Esophagus (tissue), 2 donors: ENCODE results near the gene PCDH9. TPM values are rescaled to one million over a fixed set of nuclear protein-coding genes. Genes with fewer than 3 reads are reported as not detected.

Source experiments
- H3K27ac ChIP-seq, 2 donors: one replicate each; pipeline ENCODE4 v1.5.1; 2013; ENCODE audit warnings: low read depth in 2 of 2, mild to moderate bottlenecking in 2 of 2, inconsistent platforms in 1 of 2, low read length in 1 of 2, moderate library complexity in 1 of 2
- H3K27me3 ChIP-seq, 2 donors: one replicate each; pipeline ENCODE4 v1.6.1; 2013; ENCODE audit warnings: low read length in 2 of 2, control low read depth in 1 of 2, mild to moderate bottlenecking in 1 of 2; ENCODE audit not compliant: insufficient read depth in 2 of 2, control insufficient read depth in 1 of 2
- H3K36me3 ChIP-seq, 2 donors: one replicate each; pipeline ENCODE4 v1.6.1; 2013; ENCODE audit warnings: low read length in 1 of 2; ENCODE audit not compliant: control insufficient read depth in 2 of 2, insufficient read depth in 2 of 2
- H3K4me1 ChIP-seq, 2 donors: one replicate each; pipeline ENCODE4 v1.6.1; 2013; ENCODE audit warnings: low read length in 1 of 2; ENCODE audit not compliant: control insufficient read depth in 2 of 2, insufficient read depth in 2 of 2
- H3K4me3 ChIP-seq, 2 donors: one replicate each; pipeline ENCODE4 v1.5.1; 2013; ENCODE audit warnings: low read length in 2 of 2, mild to moderate bottlenecking in 2 of 2, low read depth in 1 of 2, moderate library complexity in 1 of 2
- H3K9me3 ChIP-seq, 2 donors: one replicate each; pipeline ENCODE4 v1.6.1; 2013; ENCODE audit warnings: mild to moderate bottlenecking in 2 of 2, low read depth in 1 of 2, low read length in 1 of 2, moderate library complexity in 1 of 2; ENCODE audit not compliant: control insufficient read depth in 2 of 2, insufficient read depth in 1 of 2
- WGBS, 2 donors: extraction: QIAGEN DNeasy Blood & Tissue Kit; methylation state at CpG; one replicate each; pipeline ENCODE4 v1.1.7; 2013; 5-methylcytosine and 5-hydroxymethylcytosine counted together
- polyA plus RNA-seq, 2 donors: library from polyadenylated mRNA; stranded (reverse); fragments of 200-250 nt; gene quantifications; one replicate each; pipeline ENCODE4 v1.2.3, GENCODE V29; 2013
- donor health status: healthy with polysubstance abuse.
- donor health status: Bipolar disorder and iron deficiency.

The PCDH9 gene
- polyA plus RNA-seq, 2 donors = 0.12 to 0.14 TPM

GRCh38 chr13:66560189-66560588, 669.9 kb downstream of the PCDH9 start:
- H3K4me1 ChIP-seq = no peaks in the 10 kb centered on the region
- H3K4me3 ChIP-seq = no peak overlapping the region
- H3K36me3 ChIP-seq = no peaks in the 10 kb centered on the region
- no peak overlapping the region for H3K27ac ChIP-seq
- WGBS, 2 donors = 65 to 70% methylated on average over 3 of the region's 3 CpGs
- H3K27me3 ChIP-seq = no peaks in the 10 kb centered on the region
- no peaks in the 10 kb centered on the region for H3K9me3 ChIP-seq

GRCh38 chr13:66559093-66559492, 671.0 kb downstream of the PCDH9 start:
- Histone ChIP-seq H3K27me3 (no peaks in the 10 kb centered on the region), H3K36me3 (no peaks in the 10 kb centered on the region), H3K4me1 (no peaks in the 10 kb centered on the region), H3K27ac (no peak overlapping the region), H3K4me3 (no peak overlapping the region), H3K9me3 (no peaks in the 10 kb centered on the region)

- WGBS, 2 donors = 75 to 79% methylated on average over 2 of the region's 2 CpGs
- Histone ChIP-seq H3K36me3 (no peaks in the 10 kb centered on the region), H3K27ac (no peak overlapping the region), H3K4me1 (no peaks in the 10 kb centered on the region), H3K4me3 (no peak overlapping the region), H3K9me3 (no peaks in the 10 kb centered on the region), H3K27me3 (no peaks in the 10 kb centered on the region)
Measured at GRCh38 chr13:66558506-66558905, 671.6 kb downstream of the PCDH9 start.

- H3K9me3 ChIP-seq = no peaks in the 10 kb centered on the region
- H3K27ac ChIP-seq = no peak overlapping the region
- no peak overlapping the region for H3K4me3 ChIP-seq
- no peaks in the 10 kb centered on the region for H3K4me1 ChIP-seq
- 81% methylated on average over 3 of the region's 3 CpGs for WGBS, 2 donors
- H3K36me3 ChIP-seq = no peaks in the 10 kb centered on the region
- no peaks in the 10 kb centered on the region for H3K27me3 ChIP-seq
Measured at GRCh38 chr13:66557357-66557756, 672.8 kb downstream of the PCDH9 start.

GRCh38 chr13:66556306-66556705, 673.8 kb downstream of the PCDH9 start:
- Histone ChIP-seq H3K27me3 (no peaks in the 10 kb centered on the region), H3K9me3 (no peaks in the 10 kb centered on the region), H3K4me1 (no peaks in the 10 kb centered on the region), H3K36me3 (no peaks in the 10 kb centered on the region), H3K27ac (no peak overlapping the region), H3K4me3 (no peak overlapping the region)

- Histone ChIP-seq H3K36me3 (no peaks in the 10 kb centered on the region), H3K9me3 (no peaks in the 10 kb centered on the region), H3K27me3 (no peaks in the 10 kb centered on the region), H3K4me1 (no peaks in the 10 kb centered on the region), H3K27ac (no peak overlapping the region), H3K4me3 (no peak overlapping the region)
- WGBS, 2 donors = 84 to 85% methylated on average over 2 of the region's 2 CpGs
Measured at GRCh38 chr13:66553391-66553790, 676.7 kb downstream of the PCDH9 start.

GRCh38 chr13:66551128-66551527, 679.0 kb downstream of the PCDH9 start:
- WGBS, 2 donors = 68 to 72% methylated on average over 4 of the region's 4 CpGs
- Histone ChIP-seq H3K9me3 (no peaks in the 10 kb centered on the region), H3K36me3 (no peaks in the 10 kb centered on the region), H3K27ac (no peak overlapping the region), H3K27me3 (no peaks in the 10 kb centered on the region), H3K4me1 (no peaks in the 10 kb centered on the region), H3K4me3 (no peak overlapping the region)

GRCh38 chr13:66547685-66548084, 682.5 kb downstream of the PCDH9 start:
- Histone ChIP-seq H3K4me1 (no peaks in the 10 kb centered on the region), H3K27me3 (no peaks in the 10 kb centered on the region), H3K27ac (no peak overlapping the region), H3K36me3 (no peaks in the 10 kb centered on the region), H3K4me3 (no peak overlapping the region), H3K9me3 (no peaks in the 10 kb centered on the region)
- 94% methylated on average over 4 of the region's 4 CpGs for WGBS, 2 donors

GRCh38 chr13:66546534-66547379, 683.4 kb downstream of the PCDH9 start:
- H3K4me1 ChIP-seq = no peaks in the 10 kb centered on the region
- no peaks in the 10 kb centered on the region for H3K9me3 ChIP-seq
- H3K27ac ChIP-seq = no peak overlapping the region
- no peak overlapping the region for H3K4me3 ChIP-seq
- H3K36me3 ChIP-seq = no peaks in the 10 kb centered on the region
- H3K27me3 ChIP-seq = no peaks in the 10 kb centered on the region
- 66 to 74% methylated on average over 2 of the region's 2 CpGs for WGBS, 2 donors

- 71 to 78% methylated on average over 1 of the region's 1 CpG for WGBS, 2 donors
- H3K9me3 ChIP-seq = no peaks in the 10 kb centered on the region
- no peaks in the 10 kb centered on the region for H3K36me3 ChIP-seq
- H3K4me1 ChIP-seq = no peaks in the 10 kb centered on the region
- no peak overlapping the region for H3K4me3 ChIP-seq
- no peak overlapping the region for H3K27ac ChIP-seq
- H3K27me3 ChIP-seq = no peaks in the 10 kb centered on the region
Measured at GRCh38 chr13:66543780-66544179, 686.4 kb downstream of the PCDH9 start.
